GM12878 (cell line): ENCODE data around the gene CARD19. TPM values are rescaled to one million over a fixed set of nuclear protein-coding genes. Genes with fewer than 3 reads are reported as not detected.

Experiments used
- ATAC-seq: fragments of 200-7000 bp; cut with Tn5 transposase; 3 replicates; pipeline ENCODE4 v1.9.1; 2020; ENCODE audit warnings: mild to moderate bottlenecking, moderate library complexity
- BruUV-seq: library from RNA; stranded (reverse); fragments of 400-500 nt; replicated peaks from 2 replicates; lab custom pipeline; 2021; lab: Mats Ljungman, UMichigan
- CTCF ChIA-PET: fragments of 300-600 bp; sonication (Branson Sonifier 250); formaldehyde crosslinking; extraction: SDS; loops from one replicate; lab custom pipeline; 2021; ENCODE audit warnings: inconsistent platforms; lab: Yijun Ruan, JAX
- POLR2A ChIA-PET: fragments of 350-600 bp; formaldehyde crosslinking; extraction: SDS; loops from one replicate; lab custom pipeline; 2021; ENCODE audit warnings: inconsistent platforms; lab: Charles Lee
- RAD21 ChIA-PET: fragments of 300-600 bp; sonication (Branson Sonifier 250); formaldehyde crosslinking; loops from one replicate; lab custom pipeline; 2023; ENCODE audit warnings: antibody characterized with exemption; ENCODE audit not compliant: unreplicated experiment; lab: Charles Lee
- SMC1A ChIA-PET: fragments of 300-600 bp; sonication (Branson Sonifier 250); formaldehyde crosslinking; loops from one replicate; lab custom pipeline; 2023; ENCODE audit not compliant: unreplicated experiment, uncharacterized antibody; lab: Charles Lee
- DNase-seq: peaks from one replicate; pipeline ENCODE4 v3.0.0-alpha.2; 2011; ENCODE audit warnings: low read depth, low spot score
- FAIRE-seq: peaks from 3 replicates; lab custom pipeline; 2011; peaks lifted over from hg19 to GRCh38; lab: Jason Lieb, UNC
- H2AFZ ChIP-seq: 2 replicates; pipeline ENCODE4 v1.6.0; 2011; ENCODE audit warnings: low read depth, low read length, control low read depth; ENCODE audit not compliant: control insufficient read depth
- H3K27ac ChIP-seq: 2 replicates; pipeline ENCODE4 v1.5.1; 2011; ENCODE audit warnings: control low read depth; ENCODE audit not compliant: control insufficient read depth, insufficient read depth
- H3K27me3 ChIP-seq, 2 experiments: replicated peaks in 1 of 2; 2 replicates each; pipeline versions ENCODE4 v1.6.0 to v1.6.1; 2011; ENCODE audit warnings: low read length in 1 of 2; ENCODE audit not compliant: control insufficient read depth in 2 of 2, insufficient read depth in 2 of 2
- H3K36me3 ChIP-seq, 2 experiments: 2 replicates each; pipeline ENCODE4 v1.5.1; 2011; ENCODE audit warnings: low read length in 1 of 2; ENCODE audit not compliant: control insufficient read depth in 2 of 2, insufficient read depth in 2 of 2
- H3K4me1 ChIP-seq: 2 replicates; pipeline ENCODE4 v1.6.1; 2011; ENCODE audit warnings: mild to moderate bottlenecking, low read length, moderate library complexity, mixed read lengths; ENCODE audit not compliant: control insufficient read depth, insufficient read depth
- H3K4me2 ChIP-seq: 2 replicates; pipeline ENCODE4 v1.6.0; 2011; ENCODE audit warnings: control low read depth; ENCODE audit not compliant: control insufficient read depth, insufficient read depth
- H3K4me3 ChIP-seq: fragments of 200-600 bp; sonication (generic); 2 replicates; pipeline ENCODE4 v1.5.1; 2016
- H3K79me2 ChIP-seq: 2 replicates; pipeline ENCODE4 v1.6.0; 2011; ENCODE audit warnings: low read length; ENCODE audit not compliant: control insufficient read depth, insufficient read depth
- H3K9ac ChIP-seq: 2 replicates; pipeline ENCODE4 v1.8.0; 2011; ENCODE audit warnings: low read length, control low read depth, mixed read lengths; ENCODE audit not compliant: control insufficient read depth, insufficient read depth
- H3K9me3 ChIP-seq: replicated peaks from 3 replicates; pipeline ENCODE4 v1.5.1; 2011; ENCODE audit warnings: mild to moderate bottlenecking, low read length; ENCODE audit not compliant: control insufficient read depth, insufficient read depth
- H4K20me1 ChIP-seq: 2 replicates; pipeline ENCODE4 v1.6.0; 2011; ENCODE audit not compliant: control insufficient read depth, insufficient read depth
- CBX3 ChIP-seq: fragments of 200-600 bp; sonication (generic); IDR thresholded peaks from 2 replicates; pipeline ENCODE4 v1.6.1; 2016; ENCODE audit warnings: low read depth, borderline replicate concordance
- DPF2 ChIP-seq: fragments of 450-650 bp; IDR thresholded peaks from 2 replicates; pipeline ENCODE4 v1.6.1; 2017; ENCODE audit warnings: mild to moderate bottlenecking
- FOXK2 ChIP-seq: fragments of 450-650 bp; IDR thresholded peaks from 2 replicates; pipeline ENCODE4 v1.6.1; 2017; ENCODE audit warnings: mild to moderate bottlenecking, moderate library complexity
- KDM1A ChIP-seq: fragments of 200-600 bp; sonication (generic); IDR thresholded peaks from 2 replicates; pipeline ENCODE4 v1.6.1; 2016; ENCODE audit warnings: borderline replicate concordance
- POLR2A ChIP-seq: IDR thresholded peaks from 2 replicates; pipeline ENCODE4 v1.6.1; 2011; ENCODE audit warnings: low read depth, mild to moderate bottlenecking, low read length
- POLR2AphosphoS5 ChIP-seq: IDR thresholded peaks from 2 replicates; pipeline ENCODE4 v1.6.1; 2011; ENCODE audit warnings: mild to moderate bottlenecking, low read length, inconsistent platforms
- TCF7 ChIP-seq: IDR thresholded peaks from 2 replicates; pipeline ENCODE4 v1.6.1; 2014; ENCODE audit warnings: antibody characterized with exemption, borderline replicate concordance
- ZBED1 ChIP-seq: IDR thresholded peaks from 2 replicates; pipeline ENCODE4 v1.6.1; 2016; ENCODE audit warnings: borderline replicate concordance
- WGBS: methylation state at CpG from one replicate; pipeline ENCODE4 v1.1.6; 2016; ENCODE audit warnings: low lambda C conversion rate; ENCODE audit not compliant: insufficient replicate concordance, insufficient coverage; ENCODE audit errors: missing lambda C conversion rate; 5-methylcytosine and 5-hydroxymethylcytosine counted together
- in situ Hi-C: fragments of 300-500 bp; cut with MboI; formaldehyde crosslinking; loops from 9 replicates; pipeline ENCODE4 v1.14.3; 2018; ENCODE audit warnings: mixed read lengths
- intact Hi-C: fragments of 100-400 bp; cut with micrococcal nuclease; formaldehyde crosslinking; loops from one replicate; pipeline ENCODE4 v1.14.2; 2022; ENCODE audit not compliant: unreplicated experiment
- polyA plus RNA-seq, 11 experiments: library from polyadenylated mRNA; depleted of rRNA in 4 of 11; unstranded in 6 of 11; stranded (reverse) in 5 of 11; fragments of >200 nt; fragmentation: Nextera tagmentation in 4 of 11; fragmentation: Illumina TruSeq in 1 of 11; extraction: Ambion mirVana in 4 of 11; extraction: Trizol in 1 of 11; gene quantifications; 1 replicate in 1 of 11; 2 replicates in 10 of 11; pipeline versions ENCODE4 v1.2.1 to v1.2.3, GENCODE V29; 2011 to 2016; ENCODE audit warnings: inconsistent platforms in 2 of 11, missing spikeins in 2 of 11, low read depth in 1 of 11
- total RNA-seq, 4 experiments: library from RNA; depleted of rRNA in 3 of 4; stranded (reverse); fragments of >200 nt in 3 of 4; fragmentation: Illumina TruSeq in 1 of 4; extraction: Trizol in 1 of 4; gene quantifications; 2 replicates each; pipeline versions ENCODE4 v1.2.1 to v1.2.3, GENCODE V29; 2013 to 2021
- TF ChIP-seq, protein P1 (sequence below): IDR thresholded peaks from 2 replicates; pipeline ENCODE4 v1.6.1; 2011; ENCODE audit warnings: low read depth, mild to moderate bottlenecking, low read length, moderate library complexity, borderline replicate concordance; ENCODE audit errors: extremely low read depth
- TF ChIP-seq, protein P2 (sequence below): fragments of 450-650 bp; formaldehyde crosslinking; IDR thresholded peaks from 2 replicates; pipeline ENCODE4 v1.4.0; 2022; ENCODE audit warnings: mild to moderate bottlenecking, moderate library complexity
- TF ChIP-seq, protein P3 (sequence below): IDR thresholded peaks from 2 replicates; pipeline ENCODE4 v1.6.1; 2012; ENCODE audit warnings: improper control_type of control experiment, low read depth, low read length; ENCODE audit not compliant: insufficient replicate concordance

CARD19 gene
- total and polyA plus RNA-seq, 10 of the 15 experiments (the other 5 are each of a cell fraction or from before 2014, with no cell fraction given): 0.61 to 41.6 (median 19.9) TPM

DNA sequence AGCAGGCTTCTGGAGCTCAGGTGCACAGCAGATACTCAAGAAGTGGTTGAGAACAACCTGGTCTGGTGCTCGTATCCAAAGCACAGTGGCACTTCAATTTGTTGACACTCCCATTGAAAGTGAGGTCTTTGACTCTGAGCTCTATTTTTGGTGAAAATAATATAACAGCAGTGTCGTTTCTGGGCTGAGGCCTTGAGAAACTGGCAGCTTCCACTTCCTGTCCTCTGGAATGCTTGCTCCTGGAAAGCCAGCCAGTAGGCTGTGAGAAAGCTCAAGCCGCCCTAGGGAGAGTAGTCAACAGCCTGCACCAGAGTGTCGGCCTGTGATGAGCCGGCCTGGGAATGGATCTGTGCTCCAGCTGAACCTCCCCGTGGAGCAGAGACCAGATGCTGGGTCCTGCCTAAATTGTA is 44.3 kb upstream of the CARD19 start:
- WGBS: 43% methylated on average over 6 of the region's 6 CpGs
- no peaks in the 10 kb centered on the region for H3K9me3 ChIP-seq
- TF ChIP-seq POLR2A (no peak), ZBED1 (no peak), CBX3 (no peak), FOXK2 (no peak), TCF7 (no peak), KDM1A (no peak), POLR2AphosphoS5 (no peak), DPF2 (no peak)
- TF ChIP-seq, protein P1, sequence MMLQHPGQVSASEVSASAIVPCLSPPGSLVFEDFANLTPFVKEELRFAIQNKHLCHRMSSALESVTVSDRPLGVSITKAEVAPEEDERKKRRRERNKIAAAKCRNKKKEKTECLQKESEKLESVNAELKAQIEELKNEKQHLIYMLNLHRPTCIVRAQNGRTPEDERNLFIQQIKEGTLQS: no peak
- TF ChIP-seq, protein P2, sequence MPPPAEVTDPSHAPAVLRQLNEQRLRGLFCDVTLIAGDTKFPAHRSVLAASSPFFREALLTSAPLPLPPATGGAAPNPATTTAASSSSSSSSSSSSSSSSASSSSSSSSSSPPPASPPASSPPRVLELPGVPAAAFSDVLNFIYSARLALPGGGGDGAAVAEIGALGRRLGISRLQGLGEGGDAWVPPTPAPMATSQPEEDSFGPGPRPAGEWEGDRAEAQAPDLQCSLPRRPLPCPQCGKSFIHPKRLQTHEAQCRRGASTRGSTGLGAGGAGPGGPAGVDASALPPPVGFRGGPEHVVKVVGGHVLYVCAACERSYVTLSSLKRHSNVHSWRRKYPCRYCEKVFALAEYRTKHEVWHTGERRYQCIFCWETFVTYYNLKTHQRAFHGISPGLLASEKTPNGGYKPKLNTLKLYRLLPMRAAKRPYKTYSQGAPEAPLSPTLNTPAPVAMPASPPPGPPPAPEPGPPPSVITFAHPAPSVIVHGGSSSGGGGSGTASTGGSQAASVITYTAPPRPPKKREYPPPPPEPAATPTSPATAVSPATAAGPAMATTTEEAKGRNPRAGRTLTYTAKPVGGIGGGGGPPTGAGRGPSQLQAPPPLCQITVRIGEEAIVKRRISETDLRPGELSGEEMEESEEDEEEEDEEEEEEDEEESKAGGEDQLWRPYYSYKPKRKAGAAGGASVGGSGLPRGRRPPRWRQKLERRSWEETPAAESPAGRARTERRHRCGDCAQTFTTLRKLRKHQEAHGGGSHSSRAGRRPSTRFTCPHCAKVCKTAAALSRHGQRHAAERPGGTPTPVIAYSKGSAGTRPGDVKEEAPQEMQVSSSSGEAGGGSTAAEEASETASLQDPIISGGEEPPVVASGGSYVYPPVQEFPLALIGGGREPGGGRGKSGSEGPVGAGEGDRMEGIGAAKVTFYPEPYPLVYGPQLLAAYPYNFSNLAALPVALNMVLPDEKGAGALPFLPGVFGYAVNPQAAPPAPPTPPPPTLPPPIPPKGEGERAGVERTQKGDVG (CRISPR knock-in tag): no peak
- TF ChIP-seq, protein P3, sequence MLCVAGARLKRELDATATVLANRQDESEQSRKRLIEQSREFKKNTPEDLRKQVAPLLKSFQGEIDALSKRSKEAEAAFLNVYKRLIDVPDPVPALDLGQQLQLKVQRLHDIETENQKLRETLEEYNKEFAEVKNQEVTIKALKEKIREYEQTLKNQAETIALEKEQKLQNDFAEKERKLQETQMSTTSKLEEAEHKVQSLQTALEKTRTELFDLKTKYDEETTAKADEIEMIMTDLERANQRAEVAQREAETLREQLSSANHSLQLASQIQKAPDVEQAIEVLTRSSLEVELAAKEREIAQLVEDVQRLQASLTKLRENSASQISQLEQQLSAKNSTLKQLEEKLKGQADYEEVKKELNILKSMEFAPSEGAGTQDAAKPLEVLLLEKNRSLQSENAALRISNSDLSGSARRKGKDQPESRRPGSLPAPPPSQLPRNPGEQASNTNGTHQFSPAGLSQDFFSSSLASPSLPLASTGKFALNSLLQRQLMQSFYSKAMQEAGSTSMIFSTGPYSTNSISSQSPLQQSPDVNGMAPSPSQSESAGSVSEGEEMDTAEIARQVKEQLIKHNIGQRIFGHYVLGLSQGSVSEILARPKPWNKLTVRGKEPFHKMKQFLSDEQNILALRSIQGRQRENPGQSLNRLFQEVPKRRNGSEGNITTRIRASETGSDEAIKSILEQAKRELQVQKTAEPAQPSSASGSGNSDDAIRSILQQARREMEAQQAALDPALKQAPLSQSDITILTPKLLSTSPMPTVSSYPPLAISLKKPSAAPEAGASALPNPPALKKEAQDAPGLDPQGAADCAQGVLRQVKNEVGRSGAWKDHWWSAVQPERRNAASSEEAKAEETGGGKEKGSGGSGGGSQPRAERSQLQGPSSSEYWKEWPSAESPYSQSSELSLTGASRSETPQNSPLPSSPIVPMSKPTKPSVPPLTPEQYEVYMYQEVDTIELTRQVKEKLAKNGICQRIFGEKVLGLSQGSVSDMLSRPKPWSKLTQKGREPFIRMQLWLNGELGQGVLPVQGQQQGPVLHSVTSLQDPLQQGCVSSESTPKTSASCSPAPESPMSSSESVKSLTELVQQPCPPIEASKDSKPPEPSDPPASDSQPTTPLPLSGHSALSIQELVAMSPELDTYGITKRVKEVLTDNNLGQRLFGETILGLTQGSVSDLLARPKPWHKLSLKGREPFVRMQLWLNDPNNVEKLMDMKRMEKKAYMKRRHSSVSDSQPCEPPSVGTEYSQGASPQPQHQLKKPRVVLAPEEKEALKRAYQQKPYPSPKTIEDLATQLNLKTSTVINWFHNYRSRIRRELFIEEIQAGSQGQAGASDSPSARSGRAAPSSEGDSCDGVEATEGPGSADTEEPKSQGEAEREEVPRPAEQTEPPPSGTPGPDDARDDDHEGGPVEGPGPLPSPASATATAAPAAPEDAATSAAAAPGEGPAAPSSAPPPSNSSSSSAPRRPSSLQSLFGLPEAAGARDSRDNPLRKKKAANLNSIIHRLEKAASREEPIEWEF: no peak
- DNase-seq: no peak
- in situ Hi-C loops: no loop called here
- H3K79me2 ChIP-seq: no peaks in the 10 kb centered on the region
- H2AFZ ChIP-seq: no peak overlapping the region
- no peaks in the 10 kb centered on the region for H3K4me1 ChIP-seq
- H3K9ac ChIP-seq: no peak overlapping the region
- no peak overlapping the region for H3K27ac ChIP-seq
- no peak for FAIRE-seq
- ChIA-PET RAD21 (interaction anchor here (2.1 kb wide), 1 partner anchor 49 kb away, joined by 5 read pairs; no protein-coding TSS in a partner anchor), POLR2A (interaction anchor here (1.0 kb wide), 1 partner anchor 9 kb away, joined by 5 read pairs; no protein-coding TSS in a partner anchor), CTCF (no interaction called here), SMC1A (interaction anchor here (2.8 kb wide), 1 partner anchor 9 kb away, joined by 7 read pairs; no protein-coding TSS in a partner anchor)
- no peaks in the 10 kb centered on the region; a peak in 1 of 4 replicates for H3K27me3 ChIP-seq
- no peak overlapping the region for H3K4me3 ChIP-seq
- intact Hi-C loops: no loop called here
- ATAC-seq: no peak
- H4K20me1 ChIP-seq: no peaks in the 10 kb centered on the region
- H3K4me2 ChIP-seq: no peak overlapping the region
- H3K36me3 ChIP-seq: no peaks in the 10 kb centered on the region
- no TSS peak for BruUV-seq
